WERI-Rb-1 (cell line): Measurements from ENCODE around the gene FLYWCH1.

ENCODE experiments used
- DNase-seq: peaks from one replicate; pipeline ENCODE4 v3.0.0-alpha.2; 2020
- H3K27ac ChIP-seq: fragments of 250-450 bp; sonication (Bioruptor Pico); 2 replicates; pipeline ENCODE4 v1.5.1; 2020; ENCODE audit warnings: mild to moderate bottlenecking, moderate library complexity
- H3K27me3 ChIP-seq: fragments of 250-450 bp; sonication (Bioruptor Pico); 2 replicates; pipeline ENCODE4 v1.5.1; 2021; ENCODE audit warnings: mild to moderate bottlenecking, low read depth, moderate library complexity; ENCODE audit not compliant: insufficient read depth, severe bottlenecking
- H3K36me3 ChIP-seq: fragments of 250-450 bp; sonication (Bioruptor Pico); 2 replicates; pipeline ENCODE4 v1.5.1; 2020; ENCODE audit warnings: mild to moderate bottlenecking, moderate library complexity
- H3K4me3 ChIP-seq: 2 replicates; pipeline ENCODE4 v1.5.1; 2011; ENCODE audit warnings: low read depth, mild to moderate bottlenecking, control low read depth, low read length
- H3K9me3 ChIP-seq: fragments of 250-450 bp; sonication (Bioruptor Pico); 2 replicates; pipeline ENCODE4 v1.5.1; 2021; ENCODE audit warnings: mild to moderate bottlenecking, moderate library complexity; ENCODE audit not compliant: severe bottlenecking
- CTCF ChIP-seq: IDR thresholded peaks from 2 replicates; pipeline ENCODE4 v1.5.1; 2011; ENCODE audit warnings: low read depth, mild to moderate bottlenecking, control low read depth, inconsistent platforms, low read length

Gene FLYWCH1

GRCh38 chr16:2980227-2981176 is 68.8 kb downstream of the FLYWCH1 start, which contains the start of gene PKMYT1:
Gene PKMYT1 (minus strand): TSS chr16:2980446. CDS start chr16:2979657, 789 bp downstream.
- DNase-seq: peak; percentile 92
- TF ChIP-seq CTCF: no peak
- no peaks in the 10 kb centered on the region for H3K9me3 ChIP-seq
- H3K27me3 ChIP-seq: no peaks in the 10 kb centered on the region
- peak within 1 kb of the TSS; percentile 93 for H3K27ac ChIP-seq
- H3K36me3 ChIP-seq: peaks cover 40% of the 10 kb centered on the region
- peak within 1 kb of the TSS; percentile 90 for H3K4me3 ChIP-seq

GRCh38 chr16:2981177-2981898 is 69.6 kb downstream of the FLYWCH1 start:
- Histone ChIP-seq H3K4me3 (peak overlapping the region; percentile 90), H3K27me3 (no peaks in the 10 kb centered on the region), H3K36me3 (peaks cover 32% of the 10 kb centered on the region), H3K27ac (peak overlapping the region; percentile 93), H3K9me3 (no peaks in the 10 kb centered on the region)
- peak; percentile 93 for DNase-seq
- no peak for TF ChIP-seq CTCF

- no peaks in the 10 kb centered on the region for H3K27me3 ChIP-seq
- TF ChIP-seq CTCF: no peak
- H3K27ac ChIP-seq: peak overlapping the region; percentile 81
- peak overlapping the region; percentile 34 for H3K4me3 ChIP-seq
- peak; percentile 59 for DNase-seq
- H3K9me3 ChIP-seq: no peaks in the 10 kb centered on the region
- H3K36me3 ChIP-seq: peaks cover 26% of the 10 kb centered on the region
Measured at GRCh38 chr16:2981899-2982250, 70.1 kb downstream of the FLYWCH1 start.

GRCh38 chr16:2982402-2982801 is 70.7 kb downstream of the FLYWCH1 start:
- no peaks in the 10 kb centered on the region for H3K27me3 ChIP-seq
- no peak for DNase-seq
- no peak for TF ChIP-seq CTCF
- H3K4me3 ChIP-seq: no peak overlapping the region
- peak overlapping the region; percentile 81 for H3K27ac ChIP-seq
- no peaks in the 10 kb centered on the region for H3K9me3 ChIP-seq
- peaks cover 21% of the 10 kb centered on the region for H3K36me3 ChIP-seq

GRCh38 chr16:2983706-2984136 is 72.0 kb downstream of the FLYWCH1 start:
- Histone ChIP-seq H3K27me3 (no peaks in the 10 kb centered on the region), H3K4me3 (no peak overlapping the region; the same call in 1 of the 2 replicates), H3K9me3 (no peaks in the 10 kb centered on the region), H3K27ac (peak overlapping the region; percentile 65), H3K36me3 (peaks cover 9% of the 10 kb centered on the region)
- TF ChIP-seq CTCF: peak; percentile 85
- peak; percentile 86 for DNase-seq
